Parathyroid adenoma (tissue), 2 donors: ENCODE results near the gene ZNF454.

Source experiments
- H2AFZ ChIP-seq: fragments of 300-600 bp; sonication (generic); one replicate; pipeline ENCODE4 v1.7.0; 2017; ENCODE audit warnings: antibody characterized with exemption, mild to moderate bottlenecking
- H3K27ac ChIP-seq: fragments of 300-600 bp; sonication (generic); one replicate; pipeline ENCODE4 v1.7.0; 2017
- H3K27me3 ChIP-seq: fragments of 300-600 bp; sonication (generic); one replicate; pipeline ENCODE4 v1.7.0; 2017; ENCODE audit warnings: low read length; ENCODE audit not compliant: control insufficient read depth, insufficient read depth
- H3K36me3 ChIP-seq: fragments of 300-600 bp; sonication (generic); one replicate; pipeline ENCODE4 v1.7.0; 2017; ENCODE audit warnings: low read length; ENCODE audit not compliant: control insufficient read depth, insufficient read depth
- H3K4me1 ChIP-seq: fragments of 300-600 bp; sonication (generic); one replicate; pipeline ENCODE4 v1.7.0; 2017; ENCODE audit warnings: control low read depth
- H3K4me2 ChIP-seq: fragments of 300-600 bp; sonication (generic); one replicate; pipeline ENCODE4 v1.7.0; 2017; ENCODE audit warnings: low read length
- H3K4me3 ChIP-seq: fragments of 300-600 bp; sonication (generic); one replicate; pipeline ENCODE4 v1.7.0; 2017; ENCODE audit warnings: low read depth, low read length
- H3K79me2 ChIP-seq: fragments of 300-600 bp; sonication (generic); one replicate; pipeline ENCODE4 v1.7.0; 2017; ENCODE audit warnings: control low read depth
- H3K9ac ChIP-seq: fragments of 300-600 bp; sonication (generic); one replicate; pipeline ENCODE4 v1.7.0; 2017; ENCODE audit warnings: mild to moderate bottlenecking
- H3K9me3 ChIP-seq: fragments of 300-600 bp; sonication (generic); one replicate; pipeline ENCODE4 v1.7.0; 2017; ENCODE audit warnings: low read length; ENCODE audit not compliant: control insufficient read depth
- TF ChIP-seq, protein P1 (sequence below): fragments of 300-600 bp; sonication (generic); IDR thresholded peaks from one replicate; pipeline ENCODE4 v1.7.0; 2017; ENCODE audit warnings: antibody characterized with exemption, mild to moderate bottlenecking
- donor health status: primary hyperparathyroidism.

Gene ZNF454

DNA sequence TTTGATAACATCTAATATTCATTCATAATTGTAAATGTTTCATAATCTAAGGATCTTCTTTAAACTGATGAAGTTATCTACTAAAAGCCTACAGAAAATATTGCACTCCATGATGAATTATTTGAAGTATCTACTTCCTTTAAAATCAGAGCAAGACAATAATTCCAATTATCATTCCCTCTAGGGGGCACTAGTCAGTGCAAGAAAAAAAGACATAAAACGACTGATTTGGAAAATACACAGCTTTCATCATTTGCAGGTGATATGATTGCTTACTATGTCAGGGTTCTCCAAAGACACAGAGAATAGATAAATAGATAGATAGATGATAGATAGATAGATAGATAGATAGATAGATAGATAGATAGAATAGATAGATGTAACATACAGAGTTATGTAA is 67.7 kb downstream of the ZNF454 start:
- no peak overlapping the region for H3K9ac ChIP-seq
- H3K9me3 ChIP-seq: no peaks in the 10 kb centered on the region
- no peaks in the 10 kb centered on the region for H3K36me3 ChIP-seq
- H3K4me1 ChIP-seq: no peaks in the 10 kb centered on the region
- H3K27me3 ChIP-seq: no peaks in the 10 kb centered on the region
- no peak overlapping the region for H3K4me2 ChIP-seq
- H2AFZ ChIP-seq: no peak overlapping the region
- TF ChIP-seq, protein P1, sequence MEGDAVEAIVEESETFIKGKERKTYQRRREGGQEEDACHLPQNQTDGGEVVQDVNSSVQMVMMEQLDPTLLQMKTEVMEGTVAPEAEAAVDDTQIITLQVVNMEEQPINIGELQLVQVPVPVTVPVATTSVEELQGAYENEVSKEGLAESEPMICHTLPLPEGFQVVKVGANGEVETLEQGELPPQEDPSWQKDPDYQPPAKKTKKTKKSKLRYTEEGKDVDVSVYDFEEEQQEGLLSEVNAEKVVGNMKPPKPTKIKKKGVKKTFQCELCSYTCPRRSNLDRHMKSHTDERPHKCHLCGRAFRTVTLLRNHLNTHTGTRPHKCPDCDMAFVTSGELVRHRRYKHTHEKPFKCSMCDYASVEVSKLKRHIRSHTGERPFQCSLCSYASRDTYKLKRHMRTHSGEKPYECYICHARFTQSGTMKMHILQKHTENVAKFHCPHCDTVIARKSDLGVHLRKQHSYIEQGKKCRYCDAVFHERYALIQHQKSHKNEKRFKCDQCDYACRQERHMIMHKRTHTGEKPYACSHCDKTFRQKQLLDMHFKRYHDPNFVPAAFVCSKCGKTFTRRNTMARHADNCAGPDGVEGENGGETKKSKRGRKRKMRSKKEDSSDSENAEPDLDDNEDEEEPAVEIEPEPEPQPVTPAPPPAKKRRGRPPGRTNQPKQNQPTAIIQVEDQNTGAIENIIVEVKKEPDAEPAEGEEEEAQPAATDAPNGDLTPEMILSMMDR: no peak
- no peaks in the 10 kb centered on the region for H3K79me2 ChIP-seq
- H3K27ac ChIP-seq: no peak overlapping the region
- no peak overlapping the region for H3K4me3 ChIP-seq
